PC-3 (cell line): ENCODE results near the gene PTPRN2.

ENCODE experiments used
- EZH2 ChIP-seq: fragments of 300-600 bp; sonication (generic); IDR thresholded peaks from one replicate; pipeline ENCODE4 v1.6.1; 2017; ENCODE audit warnings: antibody characterized with exemption, mild to moderate bottlenecking, low read length; ENCODE audit not compliant: unreplicated experiment
- EZH2phosphoT487 ChIP-seq: fragments of 300-600 bp; sonication (generic); IDR thresholded peaks from 2 replicates; pipeline ENCODE4 v1.6.1; 2018; ENCODE audit warnings: mild to moderate bottlenecking, antibody characterized with exemption, low read length, borderline replicate concordance
- TF ChIP-seq, protein P1 (sequence below): fragments of 300-600 bp; sonication (generic); conservative IDR thresholded peaks from 2 replicates; pipeline ENCODE4 v1.5.1; 2017; ENCODE audit warnings: antibody characterized with exemption, low read depth, mild to moderate bottlenecking, low read length

DNA sequence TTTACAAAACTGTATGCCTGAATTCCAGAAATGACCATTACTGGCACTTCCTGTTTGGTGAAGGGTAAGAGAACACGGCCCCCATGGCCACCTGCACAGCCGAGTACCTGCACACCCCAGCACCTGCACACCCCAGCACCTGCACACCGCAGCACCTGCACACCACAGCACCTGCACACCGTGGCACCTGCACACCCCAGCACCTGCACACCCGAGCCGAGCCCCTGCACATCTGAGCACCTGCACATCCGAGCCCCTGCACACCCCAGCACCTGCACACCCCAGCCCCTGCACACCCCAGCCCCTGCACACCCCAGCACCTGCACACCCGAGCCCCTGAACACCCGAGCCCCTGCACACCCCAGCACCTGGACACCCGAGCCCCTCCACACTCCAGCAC is 1007.3 kb downstream of the PTPRN2 start:
- TF ChIP-seq, protein P1, sequence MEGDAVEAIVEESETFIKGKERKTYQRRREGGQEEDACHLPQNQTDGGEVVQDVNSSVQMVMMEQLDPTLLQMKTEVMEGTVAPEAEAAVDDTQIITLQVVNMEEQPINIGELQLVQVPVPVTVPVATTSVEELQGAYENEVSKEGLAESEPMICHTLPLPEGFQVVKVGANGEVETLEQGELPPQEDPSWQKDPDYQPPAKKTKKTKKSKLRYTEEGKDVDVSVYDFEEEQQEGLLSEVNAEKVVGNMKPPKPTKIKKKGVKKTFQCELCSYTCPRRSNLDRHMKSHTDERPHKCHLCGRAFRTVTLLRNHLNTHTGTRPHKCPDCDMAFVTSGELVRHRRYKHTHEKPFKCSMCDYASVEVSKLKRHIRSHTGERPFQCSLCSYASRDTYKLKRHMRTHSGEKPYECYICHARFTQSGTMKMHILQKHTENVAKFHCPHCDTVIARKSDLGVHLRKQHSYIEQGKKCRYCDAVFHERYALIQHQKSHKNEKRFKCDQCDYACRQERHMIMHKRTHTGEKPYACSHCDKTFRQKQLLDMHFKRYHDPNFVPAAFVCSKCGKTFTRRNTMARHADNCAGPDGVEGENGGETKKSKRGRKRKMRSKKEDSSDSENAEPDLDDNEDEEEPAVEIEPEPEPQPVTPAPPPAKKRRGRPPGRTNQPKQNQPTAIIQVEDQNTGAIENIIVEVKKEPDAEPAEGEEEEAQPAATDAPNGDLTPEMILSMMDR, result no peak
- TF ChIP-seq EZH2phosphoT487 (no peak), EZH2 (no peak)
